ENCODE results near the gene PKNOX2.
A peak's percentile ranks its signal among the peaks of the same experiment; 100 is the strongest.

The PKNOX2 gene

GRCh38 chr11:125141178-125141577, 23.4 kb upstream of the PKNOX2 start:
- peaks cover 19% of the 10 kb centered on the region for H3K4me1 Mint-ChIP-seq (ENCODE audit: low read depth)
- H3K27me3 Mint-ChIP-seq, result peaks cover 39% of the 10 kb centered on the region
- no peak overlapping the region for H3K4me3 Mint-ChIP-seq
- no peaks in the 10 kb centered on the region for H3K36me3 Mint-ChIP-seq (ENCODE audit: low read depth)
- intact Hi-C loops (cut with micrococcal nuclease), result loop anchor here (1.0 to 10.0 kb wide), 4 partner anchors 50 to 204 kb away; partner anchors contain the start of gene SLC37A2
- H3K9me3 Mint-ChIP-seq, result no peaks in the 10 kb centered on the region
- H3K27ac Mint-ChIP-seq, result no peak overlapping the region

DNA sequence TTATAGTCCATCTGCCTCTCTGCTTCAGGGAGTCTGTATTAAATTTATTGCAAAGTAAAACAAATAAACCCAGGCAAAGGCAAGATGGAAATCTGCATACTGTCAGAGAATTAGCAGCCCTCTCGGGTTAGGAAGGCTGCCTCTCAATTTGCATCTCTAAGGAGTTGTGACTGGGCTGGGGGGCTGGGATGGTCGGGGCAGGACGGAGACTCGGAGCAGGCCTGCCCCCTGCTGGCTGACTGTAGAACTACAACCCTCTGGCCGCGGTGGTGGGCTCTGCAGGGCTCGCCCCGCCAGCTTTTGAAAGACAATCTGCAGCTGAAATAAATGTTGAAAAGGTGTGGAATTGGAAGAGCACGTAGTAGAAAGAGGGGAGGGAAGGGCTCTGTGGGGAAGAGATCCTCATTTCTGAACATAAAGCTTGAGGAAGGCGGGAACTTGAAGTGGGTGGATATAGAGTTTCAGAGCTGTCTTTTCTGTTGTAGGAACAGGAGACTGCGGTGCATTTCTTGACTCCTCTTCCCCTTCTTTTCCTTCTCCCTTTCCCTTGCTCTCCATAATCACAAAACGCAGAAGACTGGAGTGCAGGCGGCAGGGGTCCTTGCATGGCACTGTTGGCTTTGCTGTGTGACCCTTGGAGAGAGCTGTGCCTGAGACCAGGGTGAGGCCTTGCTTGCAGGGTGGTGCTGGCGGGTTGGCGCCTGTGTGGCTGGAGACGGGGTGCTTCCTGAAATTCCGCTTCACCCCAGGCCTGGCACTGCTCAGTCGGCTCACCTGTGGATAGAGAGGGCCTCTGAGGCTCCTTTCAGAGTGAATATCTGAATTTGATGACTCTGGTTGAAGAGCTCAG, 22.6 kb upstream of the PKNOX2 start:
- Mint-ChIP-seq H3K4me3 (peak overlapping the region; percentile 46), H3K36me3 (ENCODE audit: low read depth) (no peaks in the 10 kb centered on the region), H3K9me3 (no peaks in the 10 kb centered on the region), H3K4me1 (ENCODE audit: low read depth) (peaks cover 15% of the 10 kb centered on the region), H3K27me3 (peaks cover 41% of the 10 kb centered on the region), H3K27ac (no peak overlapping the region)
- intact Hi-C loops (cut with micrococcal nuclease), result loop anchor here (1.0 to 10.0 kb wide), 4 partner anchors 51 to 203 kb away; partner anchors contain the start of gene SLC37A2

DNA sequence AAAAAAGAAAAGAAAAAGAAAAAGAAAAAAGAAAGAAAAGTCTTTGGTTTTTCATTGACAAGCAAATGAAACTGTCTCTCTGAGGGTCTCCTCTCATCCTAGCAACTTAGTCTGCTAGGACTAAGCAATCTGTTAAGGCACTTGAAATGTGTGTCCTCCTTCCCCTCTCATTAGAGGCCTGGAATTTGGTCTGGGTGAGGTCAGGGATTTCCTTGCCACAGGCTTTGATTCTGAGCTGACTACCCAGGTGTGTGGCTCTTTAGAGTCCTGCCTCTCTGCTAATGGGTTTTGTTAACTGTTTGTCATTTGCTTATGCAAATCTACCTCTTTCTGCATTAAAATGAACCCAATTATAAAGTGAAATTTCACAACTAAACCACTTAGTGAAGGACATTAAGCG, 18.3 kb upstream of the PKNOX2 start:
- H3K4me1 Mint-ChIP-seq (ENCODE audit: low read depth), result peaks cover 8% of the 10 kb centered on the region
- no peaks in the 10 kb centered on the region for H3K9me3 Mint-ChIP-seq
- H3K36me3 Mint-ChIP-seq (ENCODE audit: low read depth), result no peaks in the 10 kb centered on the region
- H3K27me3 Mint-ChIP-seq, result peaks cover 31% of the 10 kb centered on the region
- intact Hi-C loops (cut with micrococcal nuclease), result loop anchor here (10.0 kb wide), 1 partner anchor 199 kb away; no protein-coding TSS in a partner anchor
- H3K27ac Mint-ChIP-seq, result no peak overlapping the region
- H3K4me3 Mint-ChIP-seq, result no peak overlapping the region

- intact Hi-C loops (cut with micrococcal nuclease), result loop anchor here (10.0 kb wide), 1 partner anchor 198 kb away; no protein-coding TSS in a partner anchor
- no peak overlapping the region for H3K4me3 Mint-ChIP-seq
- no peaks in the 10 kb centered on the region for H3K36me3 Mint-ChIP-seq (ENCODE audit: low read depth)
- H3K27me3 Mint-ChIP-seq, result peaks cover 34% of the 10 kb centered on the region
- no peaks in the 10 kb centered on the region for H3K9me3 Mint-ChIP-seq
- peaks cover under 1% of the 10 kb centered on the region for H3K4me1 Mint-ChIP-seq (ENCODE audit: low read depth)
- no peak overlapping the region for H3K27ac Mint-ChIP-seq
Observed at GRCh38 chr11:125147280-125147679, 17.3 kb upstream of the PKNOX2 start.

GRCh38 chr11:125148011-125148410, 16.5 kb upstream of the PKNOX2 start:
- no peaks in the 10 kb centered on the region for H3K36me3 Mint-ChIP-seq (ENCODE audit: low read depth)
- H3K4me1 Mint-ChIP-seq (ENCODE audit: low read depth), result no peaks in the 10 kb centered on the region
- no peaks in the 10 kb centered on the region for H3K9me3 Mint-ChIP-seq
- peaks cover 36% of the 10 kb centered on the region for H3K27me3 Mint-ChIP-seq
- no peak overlapping the region for H3K27ac Mint-ChIP-seq
- no peak overlapping the region for H3K4me3 Mint-ChIP-seq
- intact Hi-C loops (cut with micrococcal nuclease), result loop anchor here (10.0 kb wide), 1 partner anchor 197 kb away; no protein-coding TSS in a partner anchor

DNA sequence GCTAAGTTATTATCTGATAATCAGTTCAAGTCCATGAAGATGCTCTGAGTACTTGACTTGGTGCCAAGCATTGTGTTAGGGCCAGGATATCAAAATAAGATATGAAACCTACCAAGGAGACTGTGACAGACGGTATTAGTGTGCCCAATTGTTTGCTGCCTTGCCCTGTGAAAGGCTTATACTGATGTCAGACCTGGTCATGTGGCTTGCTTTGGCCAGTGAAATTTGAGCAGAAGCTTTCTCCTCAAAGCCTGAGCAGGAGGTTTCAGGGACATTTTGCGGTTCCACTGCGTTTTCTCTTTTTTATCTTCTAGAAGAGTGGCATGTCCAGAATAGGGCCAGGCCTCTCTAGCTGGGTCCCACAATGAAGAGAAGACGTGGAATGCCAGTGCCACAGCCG, 15.8 kb upstream of the PKNOX2 start:
- intact Hi-C loops (cut with micrococcal nuclease), result loop anchor here (10.0 kb wide), 1 partner anchor 196 kb away; no protein-coding TSS in a partner anchor
- Mint-ChIP-seq H3K27me3 (peaks cover 35% of the 10 kb centered on the region), H3K4me3 (no peak overlapping the region), H3K9me3 (no peaks in the 10 kb centered on the region), H3K27ac (no peak overlapping the region), H3K4me1 (ENCODE audit: low read depth) (no peaks in the 10 kb centered on the region), H3K36me3 (ENCODE audit: low read depth) (no peaks in the 10 kb centered on the region)

DNA sequence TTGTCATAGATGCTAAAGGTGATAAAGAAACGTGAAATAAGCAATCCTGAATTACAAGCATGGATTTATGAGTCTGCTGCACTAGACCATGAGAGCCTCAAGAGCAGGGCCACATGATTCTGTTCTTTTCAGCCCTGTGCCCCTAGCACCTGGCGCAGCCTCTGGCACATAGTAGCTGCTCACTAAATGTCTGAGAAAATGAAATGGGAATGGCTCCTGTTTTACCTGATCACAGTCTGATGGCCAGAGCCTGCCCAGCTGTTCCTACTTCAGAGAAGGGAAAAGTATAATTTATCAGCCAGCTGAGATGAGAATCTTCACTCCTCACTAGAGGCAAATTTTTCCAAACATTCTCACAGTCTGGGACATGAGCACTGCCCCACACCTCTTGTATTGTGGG, 10.7 kb upstream of the PKNOX2 start:
- Mint-ChIP-seq H3K36me3 (ENCODE audit: low read depth) (no peaks in the 10 kb centered on the region), H3K27me3 (peaks cover 43% of the 10 kb centered on the region), H3K27ac (no peak overlapping the region), H3K9me3 (no peaks in the 10 kb centered on the region), H3K4me1 (ENCODE audit: low read depth) (no peaks in the 10 kb centered on the region), H3K4me3 (no peak overlapping the region)
- intact Hi-C loops (cut with micrococcal nuclease), result no loop called here

DNA sequence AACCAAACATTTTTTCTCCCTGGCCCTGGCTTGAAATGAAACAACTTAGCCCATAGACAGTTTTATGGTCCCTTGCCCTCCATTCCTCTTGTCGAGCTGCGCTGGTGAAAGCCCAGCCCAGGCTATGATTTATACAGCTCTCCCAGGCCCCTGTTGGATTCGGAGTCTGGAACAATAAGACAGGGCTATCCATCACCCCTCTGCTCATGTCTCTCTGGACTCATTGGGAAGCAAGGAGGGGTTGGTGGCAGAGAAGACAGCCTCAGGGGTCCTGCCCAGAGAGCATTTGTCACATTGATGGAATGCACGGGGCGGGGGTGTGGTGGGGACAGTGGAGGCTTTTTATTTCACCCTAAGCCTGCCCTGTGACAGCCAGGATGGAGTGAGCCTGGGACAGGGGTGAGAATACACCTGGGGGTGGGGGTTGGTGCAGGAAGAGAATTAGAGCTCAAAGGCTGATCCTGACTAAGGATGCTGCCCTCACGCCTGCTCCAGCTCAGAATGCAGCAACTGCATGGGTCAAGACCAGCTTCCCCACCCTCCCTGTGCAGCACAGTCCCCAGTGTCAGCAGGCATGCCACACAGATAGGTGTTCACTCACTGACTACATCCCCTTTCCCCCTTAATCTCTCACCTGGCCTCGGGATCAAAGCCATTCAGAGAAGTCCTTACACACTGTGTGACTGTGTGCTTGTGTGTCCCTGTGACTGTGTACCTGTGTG, 10.0 kb upstream of the PKNOX2 start:
- Mint-ChIP-seq H3K4me1 (ENCODE audit: low read depth) (no peaks in the 10 kb centered on the region), H3K4me3 (no peak overlapping the region), H3K27ac (no peak overlapping the region), H3K27me3 (peaks cover 42% of the 10 kb centered on the region), H3K9me3 (no peaks in the 10 kb centered on the region), H3K36me3 (ENCODE audit: low read depth) (no peaks in the 10 kb centered on the region)
- intact Hi-C loops (cut with micrococcal nuclease), result no loop called here

DNA sequence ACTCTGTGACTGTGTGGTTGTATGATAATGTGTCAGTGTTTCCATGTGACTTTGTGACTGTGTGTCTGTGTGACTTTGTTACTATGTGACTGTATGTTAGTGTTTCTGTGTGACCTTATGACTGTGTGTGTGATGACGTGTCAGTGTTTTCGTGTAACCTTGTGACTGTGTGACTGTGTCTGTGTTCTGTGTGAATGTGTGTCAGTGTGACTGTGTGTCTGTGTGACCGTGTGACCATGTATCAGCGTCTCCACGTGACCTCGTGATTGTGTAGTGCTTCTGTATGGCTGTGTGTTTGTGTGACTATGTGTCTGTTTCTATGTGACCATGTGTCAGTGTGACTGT, 9.5 kb upstream of the PKNOX2 start:
- H3K27me3 Mint-ChIP-seq, result peaks cover 41% of the 10 kb centered on the region

GRCh38 chr11:125155767-125156166, 8.8 kb upstream of the PKNOX2 start:
- Mint-ChIP-seq H3K27ac (no peak overlapping the region), H3K27me3 (peaks cover 47% of the 10 kb centered on the region), H3K4me3 (no peak overlapping the region), H3K4me1 (ENCODE audit: low read depth) (no peaks in the 10 kb centered on the region), H3K36me3 (ENCODE audit: low read depth) (no peaks in the 10 kb centered on the region), H3K9me3 (no peaks in the 10 kb centered on the region)
- intact Hi-C loops (cut with micrococcal nuclease), result no loop called here

More for the DNA sequence above, 9.5 kb upstream of the PKNOX2 start:
- Mint-ChIP-seq H3K27ac (no peak overlapping the region), H3K9me3 (no peaks in the 10 kb centered on the region), H3K36me3 (ENCODE audit: low read depth) (no peaks in the 10 kb centered on the region), H3K4me1 (ENCODE audit: low read depth) (no peaks in the 10 kb centered on the region), H3K4me3 (no peak overlapping the region)
- intact Hi-C loops (cut with micrococcal nuclease), result no loop called here

DNA sequence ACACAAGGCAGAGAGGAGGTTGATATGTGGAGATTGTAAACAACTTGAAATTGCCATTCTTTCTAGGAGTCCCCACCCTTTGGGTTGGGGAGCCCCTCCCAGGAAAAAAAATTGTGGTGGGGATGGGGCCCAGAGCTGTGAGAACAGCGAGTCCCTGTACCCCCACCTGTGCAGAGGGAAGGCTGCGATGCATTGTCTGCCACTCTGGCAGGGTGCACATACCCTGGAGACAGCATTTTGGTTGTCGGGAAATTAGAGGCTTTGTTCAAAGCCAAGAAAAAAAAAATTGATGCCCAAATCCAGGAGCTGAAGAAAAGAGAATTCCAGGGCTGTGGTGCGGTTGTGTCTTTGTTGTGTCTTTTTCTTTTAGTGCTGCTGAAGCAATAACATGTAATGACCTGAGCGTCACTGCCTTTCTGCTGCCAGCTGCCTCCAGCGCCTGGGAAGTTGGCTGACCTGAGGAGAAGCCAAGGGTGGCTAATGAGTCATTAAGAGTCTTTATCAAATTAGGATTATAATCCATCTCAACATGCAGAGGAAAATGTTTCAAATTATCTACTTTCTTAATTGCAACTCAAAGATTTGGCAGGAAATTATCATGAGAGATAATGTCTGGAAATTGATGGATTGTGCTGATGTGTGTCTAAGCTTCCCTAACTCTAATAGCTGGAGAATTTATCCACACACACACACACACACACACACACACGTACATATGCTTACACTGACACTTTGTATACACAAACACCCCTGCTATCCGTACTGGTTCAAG, 8.0 kb upstream of the PKNOX2 start:
- intact Hi-C loops (cut with micrococcal nuclease), result no loop called here
- Mint-ChIP-seq H3K4me3 (no peak overlapping the region), H3K4me1 (ENCODE audit: low read depth) (no peaks in the 10 kb centered on the region), H3K27me3 (peaks cover 47% of the 10 kb centered on the region), H3K9me3 (no peaks in the 10 kb centered on the region), H3K36me3 (ENCODE audit: low read depth) (no peaks in the 10 kb centered on the region), H3K27ac (no peak overlapping the region)

DNA sequence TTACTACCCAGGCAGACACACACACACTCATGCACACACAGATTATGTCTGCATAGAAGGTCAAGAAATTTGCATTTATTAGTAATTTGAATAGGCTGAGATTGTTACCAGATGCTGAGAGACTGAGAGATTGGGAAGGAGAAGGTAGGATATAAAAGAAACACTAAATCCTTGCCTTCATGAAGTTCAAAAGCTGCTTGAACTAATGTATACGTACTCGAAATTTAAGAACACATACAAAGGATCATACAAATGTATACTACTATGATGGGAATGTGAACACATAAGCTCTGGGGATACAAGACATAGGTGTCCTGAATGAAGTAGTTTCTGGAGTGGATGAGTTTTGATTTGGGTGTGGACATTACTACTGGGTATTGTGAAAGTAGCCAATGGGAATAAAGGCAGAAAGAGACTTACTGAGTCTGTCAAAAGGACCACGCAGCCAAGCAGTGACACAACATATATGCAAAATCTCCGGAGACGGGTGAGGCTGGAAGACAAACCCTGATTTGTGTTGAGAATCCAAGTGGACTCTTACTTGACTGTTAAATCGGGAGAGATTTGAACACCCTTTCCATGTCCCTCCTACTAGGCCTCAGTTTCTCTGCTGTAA, 7.3 kb upstream of the PKNOX2 start:
- intact Hi-C loops (cut with micrococcal nuclease), result no loop called here
- Mint-ChIP-seq H3K9me3 (no peaks in the 10 kb centered on the region), H3K27ac (no peak overlapping the region), H3K36me3 (ENCODE audit: low read depth) (no peaks in the 10 kb centered on the region), H3K4me1 (ENCODE audit: low read depth) (no peaks in the 10 kb centered on the region), H3K27me3 (peaks cover 47% of the 10 kb centered on the region), H3K4me3 (no peak overlapping the region)

DNA sequence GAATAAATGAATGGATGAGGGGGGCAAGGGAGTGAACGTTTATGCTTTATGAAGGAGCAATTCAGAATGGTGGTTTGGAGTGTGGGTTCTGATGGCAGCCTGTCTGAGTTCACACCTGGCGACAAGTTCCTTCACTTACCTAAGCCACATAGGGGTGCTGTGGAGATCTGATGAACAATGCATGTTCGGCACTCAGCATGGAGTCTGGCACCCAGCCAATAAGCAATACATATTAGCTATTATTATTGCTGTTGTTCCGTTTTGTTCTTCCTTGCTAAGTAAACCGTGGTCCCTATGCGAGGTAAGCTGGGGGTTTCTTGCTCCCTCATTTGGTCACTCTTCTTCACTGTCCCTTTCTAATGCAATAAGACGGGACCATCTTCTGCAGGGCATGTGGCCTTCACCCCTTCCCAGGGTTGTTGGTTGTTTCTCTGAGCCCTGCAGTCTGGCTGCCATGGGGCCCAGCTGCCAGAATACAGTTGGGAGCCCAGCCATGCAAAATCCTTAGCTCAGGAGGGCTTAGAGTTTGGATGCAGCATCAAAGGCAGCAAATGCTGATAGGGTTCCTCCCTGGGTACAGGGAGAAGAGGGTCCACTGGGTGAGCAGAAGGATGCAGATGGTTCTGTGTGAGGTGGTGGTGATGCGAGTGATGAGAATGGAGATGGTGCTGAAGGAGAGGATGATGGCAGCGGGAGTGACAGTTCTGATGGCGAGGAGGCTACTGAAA, 6.4 kb upstream of the PKNOX2 start:
- H3K27me3 Mint-ChIP-seq, result peaks cover 55% of the 10 kb centered on the region

More for the DNA sequence above, 6.4 kb upstream of the PKNOX2 start:
- intact Hi-C loops (cut with micrococcal nuclease), result no loop called here
- Mint-ChIP-seq H3K4me1 (ENCODE audit: low read depth) (no peaks in the 10 kb centered on the region), H3K27ac (no peak overlapping the region), H3K36me3 (ENCODE audit: low read depth) (no peaks in the 10 kb centered on the region), H3K4me3 (no peak overlapping the region), H3K9me3 (no peaks in the 10 kb centered on the region)

All from dendritic cell treated with granulocyte-macrophage colony-stimulating factor and Interleukin-4, amounts not matched to agents 40 ng/mL and 50 ng/mL, for 4 days (primary cell).